ENCODE measurements around the gene TMC6. TPM values are rescaled to one million over a fixed set of nuclear protein-coding genes. Genes with fewer than 3 reads are reported as not detected.
"Not testable (repeated sequence)": the region's sequence is repeated elsewhere in the genome, so short reads cannot be mapped to it uniquely, and the experiment has no call there.

The TMC6 gene
- total RNA-seq, 1 donor from 2014 or later, result 2.3 TPM

DNA sequence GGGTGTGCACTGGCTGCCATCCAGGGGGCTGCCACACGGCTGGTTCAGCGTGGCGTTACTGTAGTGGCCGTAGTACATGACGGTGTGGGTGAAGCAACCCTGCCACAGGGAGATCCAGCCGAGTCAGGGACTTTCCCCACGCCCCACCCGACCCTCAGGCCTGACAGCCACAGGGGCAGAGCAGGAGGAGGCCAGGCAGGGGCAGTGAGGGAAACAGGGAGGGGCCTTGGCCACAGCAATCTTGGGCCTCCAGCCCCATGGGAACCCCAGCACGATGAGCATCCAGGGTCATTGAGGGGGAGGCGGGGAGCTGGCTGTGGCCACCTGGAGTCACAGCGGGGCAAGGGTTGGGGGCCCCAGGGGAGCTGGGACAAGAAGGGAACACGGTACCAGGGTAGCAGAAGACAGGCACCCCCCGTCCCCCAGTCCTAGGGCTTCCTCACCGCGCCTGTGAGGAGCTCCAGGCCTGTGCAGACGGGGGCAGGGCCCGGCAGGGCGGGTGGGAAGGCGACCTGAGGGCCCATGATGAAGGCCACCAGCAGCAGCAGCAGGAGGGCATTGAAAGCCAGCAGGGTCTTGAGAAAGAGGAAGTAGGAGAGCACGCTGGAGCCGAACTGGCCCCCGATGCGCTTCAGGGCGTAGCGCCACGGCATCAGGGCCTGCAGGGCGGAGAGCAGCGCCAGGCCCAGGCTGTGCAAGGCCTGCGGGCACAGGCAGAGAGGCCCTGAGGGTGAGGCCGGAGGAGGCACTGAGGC, 4.3 kb downstream of the TMC6 start:
- DNase-seq, result no peak

DNA sequence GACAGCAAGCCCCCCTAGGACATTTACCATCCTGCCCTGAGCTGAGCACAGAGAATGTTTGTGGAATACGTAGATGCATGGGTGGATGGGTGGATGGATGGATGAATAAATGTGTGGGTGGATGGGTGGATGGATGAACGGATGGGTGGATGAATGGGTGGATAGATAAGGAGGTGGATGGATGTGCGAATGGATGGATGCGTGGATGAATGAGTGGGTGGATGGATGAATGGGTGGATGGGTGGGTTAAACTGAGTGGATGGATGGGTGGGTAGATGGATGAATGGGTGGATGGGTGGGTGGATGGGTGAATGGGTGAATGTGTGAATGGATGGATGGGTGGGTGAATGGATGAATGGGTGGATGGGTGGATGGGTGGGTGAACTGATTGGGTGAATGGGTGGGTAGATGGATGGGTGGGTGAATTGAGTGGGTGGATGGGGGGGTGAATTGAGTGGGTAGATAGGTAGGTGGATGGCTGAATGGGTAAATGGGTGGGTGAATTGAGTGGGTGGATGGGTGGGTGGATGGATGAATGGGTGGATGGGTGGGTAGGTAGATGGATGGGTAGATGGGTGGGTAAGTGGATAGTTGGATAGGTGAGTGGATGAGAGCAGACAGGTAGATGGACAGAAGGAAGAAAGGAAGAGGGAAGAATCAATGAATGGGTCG, 5.2 kb downstream of the TMC6 start:
- no peak for DNase-seq

DNA sequence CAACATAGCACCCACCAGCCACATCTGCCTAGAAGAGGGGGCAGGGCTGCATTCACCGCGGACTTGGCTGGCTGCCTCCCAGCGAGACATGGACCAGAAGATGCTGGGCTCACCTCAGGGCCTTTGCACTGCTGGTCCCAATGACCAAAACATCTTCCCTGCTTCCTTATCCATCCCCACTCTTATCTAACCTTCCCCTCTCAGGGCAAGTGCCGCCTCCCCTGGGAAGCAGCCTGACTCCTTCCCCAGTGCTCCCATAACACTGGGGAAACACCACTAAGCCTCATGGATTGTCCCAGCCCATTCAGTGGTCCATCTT, 5.7 kb downstream of the TMC6 start:
- no peak for DNase-seq

DNA sequence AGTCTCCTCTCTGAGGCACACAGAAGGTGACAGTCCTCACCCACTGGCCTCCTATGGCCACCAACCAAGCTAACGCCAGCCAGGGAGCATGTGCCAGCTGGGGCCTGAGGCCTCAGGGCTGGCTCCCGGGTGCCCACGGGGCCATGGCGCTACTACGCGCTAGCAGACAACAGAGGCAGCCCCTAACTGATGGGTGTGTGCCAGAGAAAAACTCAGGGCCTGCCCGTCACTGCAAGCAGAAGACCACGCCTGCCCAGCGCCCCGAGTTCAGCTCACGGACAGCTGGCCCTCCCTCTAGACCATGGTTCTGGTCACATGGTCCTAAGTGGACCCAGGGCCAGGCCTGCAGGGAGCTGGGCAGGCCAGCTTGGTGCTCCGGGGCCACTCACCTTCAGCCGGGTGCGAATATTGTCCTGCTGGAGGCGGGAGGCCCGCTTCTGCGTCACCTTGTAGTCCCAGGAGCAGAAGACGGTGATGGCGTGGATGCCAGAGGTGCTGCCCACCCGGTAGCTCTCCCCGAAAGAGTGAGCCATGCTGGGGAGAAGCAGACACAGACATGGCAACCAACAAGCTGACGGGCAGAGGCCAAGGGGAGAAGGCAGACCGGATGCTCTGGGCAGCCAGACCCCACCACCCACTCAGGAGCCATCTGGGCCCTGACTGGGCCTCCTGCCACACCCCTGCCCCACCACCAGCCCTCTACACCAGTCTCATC, 6.2 kb downstream of the TMC6 start:
- no peak for DNase-seq

DNA sequence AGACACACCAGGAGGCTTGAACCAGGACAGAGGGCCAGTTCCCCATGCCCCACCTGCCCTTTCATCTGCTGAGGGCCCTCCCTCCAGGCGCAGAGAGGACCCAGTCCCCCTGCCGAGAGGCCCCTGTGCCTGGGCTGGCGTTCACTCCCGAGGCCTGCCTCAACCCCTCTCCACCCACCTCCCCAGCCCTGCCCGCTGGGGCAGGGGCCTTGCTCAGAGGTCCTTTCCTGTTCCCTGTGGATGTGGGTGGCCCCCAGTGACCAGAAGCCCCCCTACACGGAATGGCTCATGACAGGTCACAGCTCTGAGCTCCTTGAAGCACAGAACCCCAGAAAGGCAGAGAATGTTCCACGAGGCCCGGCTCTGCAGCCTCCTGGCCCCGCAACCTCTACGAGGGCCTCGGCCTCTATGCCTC, 6.7 kb downstream of the TMC6 start:
- no peak for DNase-seq

DNA sequence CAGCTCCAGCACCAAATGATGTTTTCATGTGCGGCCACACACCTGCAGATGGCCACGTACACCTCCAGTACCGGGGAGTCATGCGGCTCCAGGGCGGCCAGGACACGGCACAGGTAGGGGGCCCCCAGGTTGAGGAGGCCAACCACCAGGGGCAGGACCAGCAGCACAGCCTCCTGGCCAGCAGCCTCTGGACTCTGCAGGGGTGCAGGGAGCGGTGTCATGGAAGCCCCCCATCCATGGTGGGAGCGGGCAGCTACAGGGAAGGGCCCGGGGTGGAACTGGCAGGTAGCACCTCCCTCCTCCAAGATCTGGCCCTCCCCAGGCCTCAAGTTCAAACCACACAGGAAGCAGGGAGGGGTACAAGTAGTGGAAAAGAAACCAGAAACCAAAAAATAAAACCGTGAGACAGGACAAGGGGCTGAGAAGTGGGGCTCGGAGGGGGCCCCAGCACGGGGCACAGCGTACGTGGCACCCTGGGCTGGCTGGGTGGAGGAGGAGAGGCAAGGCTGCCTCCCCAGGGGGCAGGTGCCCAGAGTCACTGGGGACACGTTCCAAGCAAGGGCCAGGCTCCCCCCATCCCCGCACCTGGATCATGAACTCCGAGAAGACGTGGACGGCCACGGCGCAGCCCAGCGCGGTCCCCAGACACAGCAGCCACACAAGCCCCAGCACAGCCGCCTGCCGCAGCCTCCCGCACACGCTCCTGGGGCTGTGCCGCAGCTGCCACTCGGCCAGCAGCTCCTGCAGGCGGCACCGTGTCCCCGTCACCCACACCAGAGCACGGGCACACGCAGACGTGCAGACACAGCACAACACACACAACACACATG, 7.4 kb downstream of the TMC6 start:
- no peak for DNase-seq

DNA sequence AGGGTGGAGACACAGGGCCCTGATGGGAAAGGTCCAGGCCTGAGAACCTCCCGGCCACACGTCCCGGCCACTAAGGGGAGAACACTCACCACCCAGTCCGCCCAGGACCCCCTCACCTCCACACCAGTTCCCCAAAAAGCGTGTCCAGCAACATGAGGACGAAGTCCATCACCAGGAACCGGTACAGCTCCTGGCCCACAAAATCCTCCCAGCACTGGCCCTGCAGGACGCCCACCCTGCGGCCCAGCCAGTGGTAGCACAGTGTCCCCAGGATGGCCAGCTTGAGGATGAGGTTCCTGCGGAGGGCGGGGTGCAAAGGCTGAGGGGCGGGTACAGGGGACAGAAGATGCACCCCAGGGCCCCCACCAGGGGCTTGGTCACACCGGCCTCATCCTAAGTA, 8.0 kb downstream of the TMC6 start:
- DNase-seq, result no peak

DNA sequence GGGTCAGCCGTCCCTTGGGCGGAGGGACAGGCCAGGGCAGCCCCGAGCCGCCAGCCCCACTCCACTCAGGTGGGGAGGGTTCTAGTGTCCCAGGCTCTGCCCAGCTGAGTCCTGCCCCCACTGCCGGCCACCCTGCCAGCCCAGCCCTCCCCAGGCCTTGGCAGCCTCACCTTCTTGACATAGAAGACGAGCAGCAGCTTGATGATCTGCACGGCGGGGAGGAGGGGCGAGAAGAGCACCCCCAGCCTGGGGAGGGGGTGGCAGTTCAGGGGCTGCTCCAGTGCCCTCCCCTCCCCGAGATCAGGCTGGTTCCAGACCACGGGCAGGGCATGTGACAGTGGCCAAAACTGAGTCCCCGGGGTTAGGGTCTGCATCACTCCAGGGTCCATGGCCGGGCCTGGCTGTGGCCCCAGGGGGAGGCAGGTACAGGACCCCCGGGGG, 9.7 kb downstream of the TMC6 start:
- DNase-seq, result no peak

DNA sequence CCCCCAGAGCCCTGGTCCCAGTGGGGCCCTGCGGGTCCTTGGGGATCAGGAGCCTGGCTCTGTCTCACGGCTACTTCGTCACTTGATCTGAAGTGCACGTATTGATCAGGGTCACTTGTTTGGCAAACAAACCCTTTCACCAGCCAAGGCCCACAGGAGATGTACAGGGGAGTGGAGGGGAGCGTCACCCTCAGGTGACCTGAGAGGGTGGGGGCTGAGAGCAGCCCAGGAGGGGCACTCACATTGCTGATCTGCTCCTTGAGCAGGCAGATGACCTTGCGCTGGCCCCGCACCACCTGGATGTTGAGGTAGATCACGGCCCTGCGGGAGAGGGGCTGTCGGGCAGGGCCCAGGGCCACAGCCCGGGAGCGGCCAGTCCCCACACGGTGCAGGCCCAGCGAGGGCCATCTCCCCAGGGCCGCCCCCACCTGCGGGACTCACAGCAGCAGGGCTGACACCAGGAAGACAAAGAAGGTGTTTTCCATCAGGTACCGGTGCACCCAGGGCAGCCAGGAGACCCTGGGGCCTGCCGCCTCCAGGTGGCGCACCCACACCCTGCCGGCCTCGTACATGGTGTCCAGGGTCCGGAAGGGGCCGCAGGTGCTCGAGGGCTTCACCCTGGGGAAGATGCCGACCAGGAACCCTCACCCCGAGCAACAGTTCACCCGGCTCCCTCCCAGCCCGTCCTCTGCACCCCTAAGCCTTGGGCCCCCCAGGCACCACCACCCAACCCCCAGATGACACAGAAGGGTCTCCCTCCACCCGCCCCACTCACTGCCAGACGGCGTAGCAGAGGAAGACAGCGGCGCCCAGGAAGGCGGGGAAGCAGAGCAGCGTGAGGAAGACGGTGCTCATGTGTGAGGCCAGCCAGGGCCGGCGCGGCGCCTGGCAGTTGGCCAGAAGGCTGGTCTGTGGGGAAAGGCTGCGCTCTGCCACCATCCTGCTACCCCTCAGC, 11.3 kb downstream of the TMC6 start:
- no peak for DNase-seq

DNA sequence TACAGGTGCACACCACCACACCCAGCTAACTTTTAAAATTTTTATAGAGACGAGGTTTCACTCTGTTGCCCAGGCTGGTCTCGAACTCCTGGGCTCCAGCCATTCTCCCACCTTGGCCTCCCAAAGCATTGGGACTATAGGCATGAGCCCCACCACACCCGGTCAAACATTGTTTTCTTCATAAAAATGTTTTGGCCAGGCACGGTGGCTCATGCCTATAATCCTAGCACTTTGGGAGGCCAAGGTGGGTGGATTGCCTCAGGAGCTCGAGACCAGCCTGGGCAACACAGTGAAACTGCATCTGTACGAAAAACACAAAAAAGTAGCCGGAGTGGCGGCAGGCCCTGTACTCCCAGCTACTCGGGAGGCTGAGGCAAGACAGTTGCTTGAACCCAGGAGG, 12.1 kb downstream of the TMC6 start:
- DNase-seq, result no peak

DNA sequence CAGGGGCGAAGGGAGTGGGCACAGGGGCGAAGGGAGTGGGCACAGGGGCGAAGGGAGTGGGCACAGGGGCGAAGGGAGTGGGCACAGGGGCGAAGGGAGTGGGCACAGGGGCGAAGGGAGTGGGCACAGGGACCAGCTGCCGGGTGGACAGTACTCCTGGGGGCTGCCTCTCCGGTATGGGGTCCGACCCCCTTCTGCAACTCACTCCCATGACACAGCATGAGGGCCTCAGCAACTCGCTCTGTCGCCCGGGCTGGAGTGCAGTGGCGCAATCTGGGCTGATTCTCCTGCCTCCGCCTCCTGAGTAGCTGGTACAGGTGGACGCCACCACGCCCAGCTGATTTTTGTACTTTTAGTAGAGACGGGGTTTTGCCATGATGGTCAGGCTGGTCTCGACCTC, 12.8 kb downstream of the TMC6 start:
- not testable (repeated sequence) for DNase-seq

DNA sequence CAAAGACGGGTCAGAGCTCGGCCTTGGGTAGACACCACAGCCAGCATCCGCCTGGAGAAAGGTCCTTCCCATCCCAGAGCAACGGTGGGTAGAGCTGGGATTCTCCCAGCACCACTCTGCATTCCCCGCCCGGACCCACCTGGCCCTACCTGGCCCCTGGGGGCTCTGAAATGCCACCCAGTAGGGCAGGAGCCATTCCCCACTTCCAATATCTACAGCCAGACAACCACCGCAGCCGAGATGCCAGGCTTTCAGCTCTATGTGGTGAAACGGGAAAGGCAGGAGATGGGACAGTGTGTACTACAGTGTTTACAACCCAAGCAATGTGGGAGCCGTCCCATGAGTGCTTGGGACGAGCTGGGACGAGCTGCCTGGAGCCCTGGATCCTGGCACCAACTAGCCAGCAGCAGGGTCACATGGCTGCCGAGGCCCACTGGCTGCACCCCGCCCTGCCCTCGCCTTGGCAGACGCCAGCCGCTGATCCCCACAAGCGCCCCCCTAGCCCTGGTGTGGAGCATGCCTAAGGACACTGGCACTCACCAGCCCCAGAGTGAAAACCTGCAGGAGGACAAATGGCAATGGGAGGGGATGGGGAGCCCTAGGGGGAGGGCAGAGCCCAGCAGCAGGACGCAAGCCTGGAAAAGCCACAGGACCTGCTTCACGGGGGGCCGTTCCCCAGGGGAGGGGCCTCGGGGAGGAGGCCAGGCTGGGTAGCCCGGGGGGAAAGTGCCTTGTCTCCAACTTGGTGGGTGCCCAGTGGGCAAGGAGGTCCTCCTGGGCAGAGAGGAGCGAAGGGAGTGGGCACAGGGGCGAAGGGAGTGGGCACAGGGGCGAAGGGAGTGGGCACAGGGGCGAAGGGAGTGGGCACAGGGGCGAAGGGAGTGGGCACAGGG, 13.5 kb downstream of the TMC6 start:
- DNase-seq, result peak; percentile 84

DNA sequence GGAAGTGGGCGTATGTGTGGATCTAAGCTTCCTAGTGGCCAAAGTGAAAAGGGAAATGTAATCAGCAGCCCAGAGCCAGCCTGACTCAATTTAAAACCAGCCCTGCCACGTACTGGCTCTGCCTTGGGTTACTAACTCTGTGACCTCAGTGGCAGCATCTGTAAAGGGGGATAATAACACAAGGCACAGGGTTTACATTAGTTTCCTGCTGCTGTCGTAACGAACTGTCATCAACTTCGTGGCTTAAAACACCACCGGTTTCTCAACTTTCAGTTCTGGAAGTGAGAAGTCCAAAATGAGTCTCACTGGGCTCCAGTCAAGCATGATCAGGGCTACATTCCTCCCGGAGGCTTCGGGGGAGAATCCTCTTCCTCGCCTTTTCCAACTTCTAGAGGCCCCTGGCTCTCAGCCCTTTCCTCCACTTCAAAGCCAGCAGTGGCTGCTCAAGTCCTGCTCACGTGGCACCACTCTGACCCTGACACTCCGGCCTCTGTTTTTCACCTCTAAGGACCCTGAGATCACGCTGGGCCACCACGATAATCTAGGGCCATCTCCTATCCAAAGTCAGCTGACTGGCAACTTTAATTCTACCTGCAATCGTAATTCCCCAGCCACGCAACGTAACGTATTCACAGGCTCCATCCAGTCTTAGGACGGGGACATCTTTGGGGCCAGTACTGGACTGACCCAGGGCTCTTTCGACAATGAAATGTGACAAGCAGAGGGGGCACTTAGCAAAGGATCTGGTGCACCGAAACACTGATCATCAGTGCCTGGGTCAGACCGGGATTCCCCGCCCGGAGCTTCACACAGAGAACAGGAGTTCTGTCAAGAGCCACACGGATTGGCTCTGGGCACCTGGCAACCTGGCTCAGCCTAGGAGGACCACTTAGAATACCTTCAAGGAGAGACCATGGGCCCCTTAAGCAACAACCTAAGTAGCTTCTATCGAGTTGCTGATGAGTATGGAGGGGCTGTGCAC, 14.5 kb downstream of the TMC6 start:
- DNase-seq, result no peak

DNA sequence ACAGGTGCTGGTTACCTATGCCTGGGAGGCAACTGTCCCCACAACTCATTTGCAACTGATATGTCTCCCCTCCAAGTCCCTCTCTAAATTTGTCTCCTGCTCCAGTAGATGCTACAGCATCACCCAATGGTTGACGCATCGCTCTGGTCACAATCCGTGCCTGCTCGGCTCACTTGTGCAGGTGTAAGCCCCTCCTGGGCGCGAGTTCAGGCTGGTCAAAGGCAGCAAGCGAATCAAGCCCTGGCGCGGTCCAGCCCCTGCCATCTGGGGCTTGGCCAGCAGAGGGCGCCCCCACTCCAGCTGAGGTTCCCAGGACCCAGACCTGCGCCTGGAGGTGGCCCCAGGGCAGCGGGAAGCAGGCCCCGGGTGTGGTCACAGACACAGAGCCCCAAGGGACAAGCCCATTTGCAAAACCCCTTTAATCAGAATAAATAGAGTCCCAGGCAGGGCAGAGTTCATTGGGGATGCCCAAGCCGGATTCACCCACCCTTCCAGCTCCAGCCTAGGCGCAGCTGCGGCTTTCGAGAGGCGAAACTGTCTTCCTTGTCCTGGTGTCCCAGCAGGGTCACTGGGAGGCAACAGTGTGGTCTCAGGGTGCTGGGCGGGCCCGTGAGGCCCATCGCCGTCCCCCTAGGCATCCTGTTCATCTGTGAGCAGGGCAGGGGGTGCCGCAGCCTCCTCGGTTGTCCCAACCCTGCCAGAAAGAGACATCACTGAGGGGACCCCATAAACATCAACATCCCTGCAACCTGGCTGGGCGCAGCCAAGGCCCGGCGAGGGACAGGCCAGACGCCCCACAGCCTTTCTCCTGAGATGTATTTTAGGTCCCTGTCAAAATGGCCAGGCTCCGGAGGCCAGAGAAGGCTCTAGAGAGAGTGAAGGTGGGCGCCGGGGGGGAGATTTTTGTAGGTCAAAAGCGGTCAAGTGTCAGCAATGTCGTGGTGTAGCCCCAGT, 15.8 kb downstream of the TMC6 start:
- peak; percentile 45 for DNase-seq

DNA sequence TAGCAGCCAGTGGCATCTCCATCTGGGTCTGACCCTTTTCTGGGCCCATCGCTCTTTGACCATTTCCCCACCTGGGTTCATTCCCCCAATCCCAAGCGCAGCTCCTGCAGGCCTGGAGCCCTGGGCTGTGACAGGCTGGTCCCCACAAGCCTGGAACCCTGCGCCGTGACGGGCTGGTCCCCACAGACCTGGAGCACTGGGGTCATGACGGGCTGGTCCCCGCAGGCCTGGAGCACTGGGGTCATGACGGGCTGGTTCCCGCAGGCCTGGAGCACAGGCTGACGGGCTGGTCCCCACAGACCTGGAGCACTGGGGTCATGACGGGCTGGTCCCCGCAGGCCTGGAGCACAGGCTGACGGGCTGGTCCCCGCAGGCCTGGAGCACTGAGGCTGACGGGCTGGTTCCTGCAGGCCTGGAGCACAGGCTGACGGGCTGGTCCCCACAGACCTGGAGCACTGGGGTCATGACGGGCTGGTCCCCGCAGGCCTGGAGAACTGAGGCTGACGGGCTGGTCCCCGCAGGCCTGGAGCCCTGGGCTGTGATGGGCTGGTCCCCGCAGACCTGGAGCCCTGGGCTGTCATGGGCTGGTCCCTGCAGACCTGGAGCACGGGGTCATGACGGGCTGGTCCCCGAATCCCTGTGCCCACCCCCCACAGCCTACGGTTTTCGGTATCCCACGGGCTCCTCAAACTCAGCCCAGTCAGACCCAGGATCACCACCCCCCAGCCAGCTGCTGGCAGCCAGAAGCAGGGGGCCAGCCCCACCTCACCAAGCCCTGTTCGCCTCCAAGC, 16.6 kb downstream of the TMC6 start:
- DNase-seq, result no peak

DNA sequence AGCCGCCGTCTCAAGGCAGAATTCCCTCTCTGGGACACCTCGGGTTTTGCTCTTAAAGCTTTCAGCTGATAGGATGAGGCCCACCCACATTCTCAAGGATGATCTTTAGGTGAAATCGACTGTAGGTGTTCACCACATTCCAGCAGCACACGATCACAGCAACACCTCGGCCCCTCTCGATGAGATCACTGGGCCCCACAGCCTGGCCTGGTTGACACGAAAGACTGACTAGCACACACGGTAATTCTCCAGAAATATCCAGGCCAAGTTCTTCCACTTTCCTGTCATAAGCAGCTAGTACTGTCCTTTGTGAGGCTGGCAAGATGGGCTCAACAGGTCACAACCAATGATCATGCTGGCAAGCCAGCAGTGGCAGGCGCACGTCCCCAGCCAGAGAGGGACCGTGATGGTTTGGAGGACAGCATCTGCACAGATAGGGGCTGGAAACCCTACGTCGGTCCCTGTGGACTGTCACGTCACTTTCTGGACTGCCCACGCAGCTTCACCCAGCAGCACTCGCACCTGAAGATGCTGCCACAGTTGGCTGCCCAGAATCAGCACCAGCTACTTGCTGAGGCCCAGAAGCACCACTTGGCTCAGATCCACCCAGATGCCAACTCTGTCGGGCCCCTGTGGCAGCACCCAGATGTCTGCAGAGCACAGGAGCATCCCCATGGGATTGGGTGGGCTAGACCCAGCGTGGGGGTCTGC, 17.4 kb downstream of the TMC6 start:
- no peak for DNase-seq
